Neutrophil (primary cell): Measurements from ENCODE around the gene ZNF878.

ENCODE experiments used
- H3K27ac ChIP-seq: fragments of 200-600 bp; sonication (generic); 2 replicates; pipeline ENCODE4 v1.5.1; 2016; ENCODE audit warnings: mild to moderate bottlenecking, moderate library complexity
- H3K27me3 ChIP-seq: fragments of 200-600 bp; sonication (generic); 2 replicates; pipeline ENCODE4 v1.6.0; 2016; ENCODE audit warnings: mild to moderate bottlenecking
- H3K36me3 ChIP-seq: fragments of 200-600 bp; sonication (generic); 2 replicates; pipeline ENCODE4 v1.5.1; 2017
- H3K4me1 ChIP-seq, 2 experiments: fragments of 200-600 bp in 1 of 2; sonication (generic) in 1 of 2; 1 replicate in 1 of 2; 2 replicates in 1 of 2; pipeline versions ENCODE4 v1.5.1 to v1.6.1; 2013 to 2016; ENCODE audit warnings: low read depth in 1 of 2, low read length in 1 of 2, mild to moderate bottlenecking in 1 of 2, moderate library complexity in 1 of 2; ENCODE audit not compliant: control insufficient read depth in 1 of 2, insufficient read depth in 1 of 2
- H3K4me3 ChIP-seq, 2 experiments: fragments of 200-600 bp in 1 of 2; sonication (generic) in 1 of 2; 1 replicate in 1 of 2; 2 replicates in 1 of 2; pipeline ENCODE4 v1.5.1; 2013 to 2016; ENCODE audit warnings: low read depth in 1 of 2, low read length in 1 of 2, mild to moderate bottlenecking in 1 of 2, moderate library complexity in 1 of 2
- H3K9me3 ChIP-seq: fragments of 200-600 bp; sonication (generic); 2 replicates; pipeline ENCODE4 v1.5.1; 2016
- CTCF ChIP-seq: fragments of 200-600 bp; sonication (generic); IDR thresholded peaks from 2 replicates; pipeline ENCODE4 v1.5.1; 2016; ENCODE audit warnings: antibody characterized with exemption

The ZNF878 gene

DNA sequence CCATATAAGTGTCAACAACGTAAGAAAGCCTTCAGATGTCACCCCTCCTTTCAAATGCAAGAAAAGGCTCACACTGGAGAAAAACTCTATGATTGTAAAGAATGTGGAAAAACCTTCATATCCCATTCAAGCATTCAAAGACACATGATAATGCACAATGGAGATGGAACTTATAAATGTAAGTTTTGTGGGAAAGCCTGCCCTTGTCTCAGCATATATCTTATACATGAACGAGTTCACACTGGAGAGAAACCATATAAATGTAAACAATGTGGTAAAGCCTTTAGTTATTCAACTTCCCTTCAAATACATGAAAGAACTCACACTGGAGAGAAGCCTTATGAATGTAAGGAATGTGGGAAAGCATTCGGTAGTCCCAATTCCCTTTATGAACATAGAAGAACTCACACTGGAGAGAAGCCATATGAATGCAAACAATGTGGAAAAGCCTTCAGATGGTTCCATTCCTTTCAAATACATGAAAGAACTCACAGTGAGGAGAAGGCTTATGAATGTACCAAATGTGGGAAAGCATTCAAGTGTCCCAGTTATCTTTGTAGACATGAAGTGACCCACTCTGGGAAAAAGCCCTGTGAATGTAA is 22.9 kb upstream of the ZNF878 start:
- Histone ChIP-seq H3K36me3 (peaks cover 24% of the 10 kb centered on the region), H3K4me1 (no peaks in the 10 kb centered on the region), H3K9me3 (peaks cover 78% of the 10 kb centered on the region), H3K4me3 (no peak overlapping the region), H3K27ac (no peak overlapping the region), H3K27me3 (no peaks in the 10 kb centered on the region)
- TF ChIP-seq CTCF, result no peak

DNA sequence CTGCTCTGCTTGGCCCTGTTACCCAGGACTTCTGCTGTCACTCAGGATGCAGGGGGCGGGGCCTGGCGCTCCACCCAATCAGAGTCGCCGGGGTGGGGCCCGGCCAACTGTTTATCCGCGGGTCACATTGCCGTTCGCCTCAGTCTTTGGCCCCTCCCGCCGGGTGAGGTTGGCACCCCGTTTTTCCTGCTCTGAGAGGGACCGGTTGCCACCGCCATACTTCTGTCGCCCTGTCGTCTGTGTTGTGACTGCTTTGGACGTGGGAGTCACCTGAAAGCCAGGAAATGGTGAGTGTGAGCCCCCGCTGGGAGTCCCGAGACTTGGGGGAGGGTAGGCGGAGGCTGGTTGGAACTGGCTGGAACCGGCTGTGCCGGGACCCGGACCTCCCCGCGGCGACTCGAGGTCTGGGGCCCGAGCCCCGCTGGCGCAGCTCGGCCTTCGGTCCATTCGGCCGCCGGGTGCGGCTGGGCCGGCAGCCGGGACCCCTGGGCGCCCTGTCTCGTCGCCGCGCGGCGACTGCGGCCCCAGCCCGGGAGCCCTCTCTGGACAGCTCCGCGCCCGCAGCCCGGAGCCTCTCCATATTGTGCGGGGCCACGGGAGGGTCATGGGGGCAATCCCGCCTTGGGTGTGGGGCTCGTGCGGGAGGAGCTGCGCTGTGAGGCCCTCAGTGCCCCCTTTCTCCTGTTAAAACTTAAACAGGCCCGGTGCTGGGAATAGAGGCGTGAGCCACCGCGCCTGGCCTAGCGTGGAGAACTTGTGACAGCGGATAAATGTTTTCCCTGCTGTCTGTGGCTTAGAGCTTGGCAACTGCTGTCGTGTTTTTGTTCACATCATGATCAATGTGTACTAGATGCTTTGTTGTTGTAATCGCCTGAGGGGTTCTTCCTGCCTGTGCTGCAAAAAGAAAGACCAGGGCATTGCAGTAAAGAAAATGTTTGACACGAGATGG is 12.1 kb upstream of the ZNF878 start, which contains the start of gene ZNF844:
ZNF844 (plus strand) TSS at position 142 of the 949 bp plus-strand sequence; CDS start at position 285, 143 bp downstream.
- peak within 1 kb of the TSS; percentile 88 for H3K27ac ChIP-seq
- no peak for TF ChIP-seq CTCF
- peaks cover 5 to 9% of the 10 kb centered on the region in 2 experiments for H3K4me1 ChIP-seq
- H3K9me3 ChIP-seq, result peaks cover 9% of the 10 kb centered on the region
- H3K27me3 ChIP-seq, result no peaks in the 10 kb centered on the region
- no peaks in the 10 kb centered on the region for H3K36me3 ChIP-seq
- H3K4me3 ChIP-seq, result peak within 1 kb of the TSS; percentile 70 to 71

DNA sequence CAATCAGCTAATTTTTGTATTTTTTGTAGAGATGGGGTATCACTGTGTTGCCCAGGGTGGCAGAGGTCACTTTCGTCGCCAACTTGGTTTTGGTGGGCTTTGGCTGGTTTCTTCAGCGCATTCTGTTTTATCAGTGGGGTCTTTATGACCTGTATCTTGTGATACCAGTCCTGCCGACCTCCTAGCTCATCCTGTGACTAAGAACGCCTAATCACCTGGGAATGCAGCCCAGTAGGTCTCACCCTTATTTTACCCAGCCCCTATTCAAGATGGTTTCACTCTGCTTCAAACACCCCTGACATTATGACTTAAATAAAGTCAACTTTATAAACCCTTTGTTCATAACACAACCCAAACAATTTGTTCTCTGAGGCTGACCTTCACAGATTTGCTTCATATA is 3.0 kb upstream of the ZNF878 start:
- TF ChIP-seq CTCF, result no peak
- H3K9me3 ChIP-seq, result no peaks in the 10 kb centered on the region
- peaks cover 14 to 20% of the 10 kb centered on the region in 2 experiments for H3K4me1 ChIP-seq
- no peaks in the 10 kb centered on the region for H3K36me3 ChIP-seq
- H3K27ac ChIP-seq, result no peak overlapping the region
- H3K27me3 ChIP-seq, result peaks cover 58% of the 10 kb centered on the region
- H3K4me3 ChIP-seq, result no peak overlapping the region

DNA sequence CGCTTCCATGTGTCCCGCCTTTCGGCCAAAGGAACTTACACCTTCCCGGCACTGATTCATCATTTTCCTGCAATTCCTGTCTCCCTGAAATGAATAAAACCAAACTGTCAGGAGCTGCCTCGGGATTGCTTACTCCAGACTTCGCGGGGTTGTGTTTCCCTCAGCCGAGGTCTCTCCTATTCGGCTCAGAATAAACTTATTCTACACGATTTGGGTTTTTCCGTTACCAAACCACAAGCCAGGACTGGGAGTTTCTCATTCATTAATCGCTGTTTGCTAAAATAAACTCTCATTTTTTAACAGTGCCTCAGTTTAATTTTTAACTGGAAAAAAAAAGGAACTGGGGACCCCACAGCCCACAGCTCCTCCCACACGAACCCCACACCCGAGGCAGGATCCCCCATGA is 667 bp downstream of the ZNF878 start:
- H3K36me3 ChIP-seq, result no peaks in the 10 kb centered on the region
- peaks cover 14% of the 10 kb centered on the region in 2 experiments for H3K4me1 ChIP-seq
- peaks cover 58% of the 10 kb centered on the region for H3K27me3 ChIP-seq
- H3K9me3 ChIP-seq, result no peaks in the 10 kb centered on the region
- no peak overlapping the region for H3K27ac ChIP-seq
- peak overlapping the region; percentile 45 to 54 for H3K4me3 ChIP-seq
- no peak for TF ChIP-seq CTCF

DNA sequence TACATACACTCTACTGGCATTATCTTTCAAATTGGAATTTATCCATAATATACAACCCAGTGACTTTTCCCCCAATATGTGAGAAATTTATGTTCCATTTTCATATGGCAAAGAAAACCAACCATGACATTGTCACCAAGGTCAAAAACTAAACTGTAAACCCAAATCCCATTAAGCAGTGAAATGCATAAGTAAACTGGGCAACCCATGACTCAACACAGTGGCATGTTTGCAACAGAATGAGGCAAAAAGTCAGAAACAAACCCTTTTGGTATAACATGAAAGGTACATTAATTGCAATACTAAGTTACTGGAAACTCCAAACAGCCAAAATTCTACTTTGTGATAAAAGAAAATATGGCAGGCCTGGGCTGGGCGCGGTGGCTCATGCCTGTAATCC is 4.9 kb downstream of the ZNF878 start:
- Histone ChIP-seq H3K4me3 (no peak overlapping the region), H3K9me3 (peaks cover 35% of the 10 kb centered on the region), H3K27me3 (peaks cover 25% of the 10 kb centered on the region), H3K36me3 (no peaks in the 10 kb centered on the region), H3K27ac (no peak overlapping the region), H3K4me1 (peaks cover 10 to 12% of the 10 kb centered on the region in 2 experiments)
- TF ChIP-seq CTCF, result no peak
